GM10847 (cell line): ENCODE measurements around the gene ADAMTSL3.

ENCODE experiments used
- POLR2A ChIP-seq: IDR thresholded peaks from 2 replicates; pipeline ENCODE4 v1.6.1; 2011; ENCODE audit not compliant: insufficient read length; ENCODE audit errors: extremely low read depth

The ADAMTSL3 gene

GRCh38 chr15:83919319-83919830, 265.5 kb downstream of the ADAMTSL3 start:
- TF ChIP-seq POLR2A = no peak

- no peak for TF ChIP-seq POLR2A
Measured at GRCh38 chr15:83919978-83920510, 266.1 kb downstream of the ADAMTSL3 start.

DNA sequence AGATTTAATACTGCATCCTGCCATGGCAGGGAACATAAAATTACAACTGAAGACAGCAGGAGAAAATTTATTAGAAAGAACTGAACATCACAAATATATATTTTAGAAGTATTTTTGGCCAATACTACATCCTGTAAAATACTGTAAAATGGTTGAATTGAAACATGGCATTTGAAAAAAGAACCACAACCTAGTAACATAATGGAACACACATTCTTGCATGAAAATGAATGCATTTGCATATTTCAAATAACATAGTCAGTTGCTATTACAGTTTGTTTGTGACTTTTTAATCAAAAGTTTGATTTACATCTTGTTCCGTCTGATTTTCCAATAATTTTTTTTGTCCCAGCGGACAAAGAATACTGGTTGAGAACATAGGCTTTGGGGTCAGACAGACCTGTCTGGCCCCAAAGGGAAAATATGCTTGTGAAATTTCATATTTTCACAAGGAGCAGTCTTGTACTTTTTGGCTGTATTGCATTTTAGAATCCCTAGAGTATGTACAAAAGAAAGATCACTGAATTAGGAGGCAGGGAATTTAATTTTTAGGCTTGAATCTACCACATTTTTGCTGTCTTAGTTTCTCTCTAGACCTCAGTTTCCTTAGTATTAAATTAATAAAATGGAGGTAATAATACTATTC, 268.8 kb downstream of the ADAMTSL3 start:
- no peak for TF ChIP-seq POLR2A

- TF ChIP-seq POLR2A = no peak
Measured at GRCh38 chr15:83926116-83926515, 272.2 kb downstream of the ADAMTSL3 start.

- no peak for TF ChIP-seq POLR2A
Measured at GRCh38 chr15:83927704-83928391, 273.9 kb downstream of the ADAMTSL3 start.

DNA sequence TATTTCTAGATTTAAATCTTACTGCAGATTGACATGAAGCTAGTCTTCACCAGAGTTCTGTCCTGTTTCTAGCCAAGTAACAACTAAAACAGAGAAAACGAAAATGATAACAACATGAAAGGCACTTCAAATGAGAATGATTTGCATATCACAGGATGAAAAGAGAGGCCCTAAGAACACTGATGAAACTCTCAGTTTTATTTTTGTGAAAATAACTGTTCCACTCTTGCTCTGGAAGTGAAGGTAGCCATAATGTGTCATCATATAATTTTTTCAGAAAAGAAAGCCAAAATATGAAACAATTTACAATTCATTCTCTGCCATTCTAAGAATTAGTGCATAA, 274.4 kb downstream of the ADAMTSL3 start:
- no peak for TF ChIP-seq POLR2A

- TF ChIP-seq POLR2A = no peak
Measured at GRCh38 chr15:83928878-83929418, 275.0 kb downstream of the ADAMTSL3 start.

DNA sequence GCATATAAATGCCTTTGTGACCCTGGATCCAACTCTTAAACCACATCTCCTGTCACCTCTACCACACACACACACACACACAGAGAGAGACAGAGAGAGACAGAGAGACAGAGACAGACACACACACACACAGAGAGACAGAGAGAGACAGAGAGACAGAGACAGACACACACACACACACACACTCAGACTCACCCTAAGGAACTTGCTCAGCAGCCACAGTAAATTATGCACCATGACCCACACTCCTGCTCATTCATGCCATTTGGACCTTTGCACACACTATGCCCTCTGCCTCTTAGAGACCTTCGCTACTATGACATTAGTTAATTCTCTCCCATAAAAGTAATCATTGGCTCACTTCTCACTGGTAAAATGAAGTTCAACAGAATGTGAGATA, 275.7 kb downstream of the ADAMTSL3 start:
- TF ChIP-seq POLR2A = no peak

DNA sequence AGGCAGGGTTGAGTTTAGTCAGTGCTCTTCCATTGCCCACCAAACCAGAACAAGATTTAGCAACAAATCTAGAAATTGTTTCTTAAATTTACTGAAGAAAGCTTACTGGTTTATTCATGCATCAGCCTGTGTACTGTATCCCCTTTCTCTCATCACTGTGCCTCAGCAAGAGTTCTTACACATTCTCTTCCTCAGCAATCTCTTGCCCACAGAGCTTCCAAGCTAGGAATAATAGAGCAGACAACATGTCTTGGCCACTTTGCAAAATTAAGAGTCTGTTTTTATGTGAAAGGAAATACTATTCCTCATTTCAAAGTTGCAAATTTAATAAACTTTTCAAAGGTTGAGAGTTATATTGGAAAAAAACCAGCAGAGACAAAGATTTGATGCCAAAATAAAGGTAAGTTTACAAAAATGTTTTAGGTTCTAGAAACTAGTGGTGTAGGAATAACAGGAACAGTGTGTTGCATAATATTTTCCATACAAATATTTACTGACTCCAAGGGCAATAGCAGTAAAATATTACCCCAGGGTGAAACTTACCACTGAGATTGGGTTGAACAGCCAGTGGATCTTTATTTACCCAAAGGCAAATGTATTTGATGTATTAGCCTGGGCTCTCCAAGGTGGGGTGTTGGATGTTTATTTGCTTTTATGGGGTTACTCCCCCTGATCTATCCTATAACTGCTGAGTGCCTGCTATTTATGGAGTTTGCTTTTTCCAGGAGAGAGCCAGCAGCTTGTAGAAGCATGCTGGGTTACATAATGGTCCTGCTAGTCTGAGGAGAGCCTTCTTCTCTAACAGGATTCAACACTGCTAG, 276.7 kb downstream of the ADAMTSL3 start:
- TF ChIP-seq POLR2A = no peak

DNA sequence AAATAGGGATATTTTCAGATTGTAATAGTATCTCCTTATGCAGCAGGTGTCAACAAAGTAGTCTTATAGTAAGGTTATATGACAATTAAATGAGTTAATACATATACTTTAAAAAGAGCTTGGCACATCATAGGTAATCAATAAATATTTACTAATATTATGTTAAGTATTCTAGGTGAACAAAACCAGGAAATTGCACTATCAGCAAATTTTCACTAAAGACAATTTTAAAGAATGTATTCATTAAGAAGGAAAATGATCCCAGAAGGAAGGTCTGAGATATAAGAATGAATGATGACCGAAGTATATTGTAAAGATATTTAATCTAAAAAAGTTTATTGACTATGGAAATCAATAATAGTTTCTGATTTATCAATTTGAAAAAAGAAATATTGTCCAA, 281.9 kb downstream of the ADAMTSL3 start:
- no peak for TF ChIP-seq POLR2A

GRCh38 chr15:83940136-83940535, 286.2 kb downstream of the ADAMTSL3 start:
- no peak for TF ChIP-seq POLR2A

GRCh38 chr15:83943043-83943442, 289.1 kb downstream of the ADAMTSL3 start:
- no peak for TF ChIP-seq POLR2A

- TF ChIP-seq POLR2A = no peak
Measured at GRCh38 chr15:83943849-83944404, 290.0 kb downstream of the ADAMTSL3 start.

- TF ChIP-seq POLR2A = no peak
Measured at GRCh38 chr15:83947156-83947555, 293.2 kb downstream of the ADAMTSL3 start.

- no peak for TF ChIP-seq POLR2A
Measured at GRCh38 chr15:83954506-83954905, 300.6 kb downstream of the ADAMTSL3 start.
